DOHH2 (cell line): ENCODE measurements around the gene AAGAB.

Source experiments
- H3F3A ChIP-seq: fragments of 200-600 bp; sonication (generic), shearing (Covaris generic); 2 replicates; pipeline ENCODE4 v1.6.0; 2016; ENCODE audit warnings: antibody characterized with exemption, mild to moderate bottlenecking; ENCODE audit not compliant: control insufficient read depth, insufficient read depth
- H3K27ac ChIP-seq: fragments of 200-600 bp; sonication (generic); 2 replicates; pipeline ENCODE4 v1.5.1; 2014; ENCODE audit warnings: low read depth, mild to moderate bottlenecking, low read length, moderate library complexity
- H3K27me3 ChIP-seq: fragments of 200-600 bp; sonication (generic); 2 replicates; pipeline ENCODE4 v1.6.1; 2014; ENCODE audit warnings: mild to moderate bottlenecking, low read length, mixed read lengths; ENCODE audit not compliant: control insufficient read depth
- H3K36me3 ChIP-seq: fragments of 200-600 bp; sonication (generic); 2 replicates; pipeline ENCODE4 v1.6.1; 2014; ENCODE audit warnings: mild to moderate bottlenecking, low read length, moderate library complexity, mixed read lengths; ENCODE audit not compliant: control insufficient read depth
- H3K4me1 ChIP-seq: fragments of 200-600 bp; sonication (generic); 2 replicates; pipeline ENCODE4 v1.6.1; 2014; ENCODE audit warnings: mild to moderate bottlenecking, low read length, mixed read lengths; ENCODE audit not compliant: control insufficient read depth
- H3K4me2 ChIP-seq: fragments of 200-600 bp; sonication (generic); 2 replicates; pipeline ENCODE4 v1.6.0; 2014; ENCODE audit warnings: mild to moderate bottlenecking, low read length, moderate library complexity
- H3K4me3 ChIP-seq: fragments of 200-600 bp; sonication (generic); 2 replicates; pipeline ENCODE4 v1.5.1; 2014; ENCODE audit warnings: mild to moderate bottlenecking, low read length, mixed read lengths
- H3K79me2 ChIP-seq: fragments of 200-600 bp; sonication (generic); 2 replicates; pipeline ENCODE4 v1.6.1; 2014; ENCODE audit warnings: mild to moderate bottlenecking, low read length, mixed read lengths; ENCODE audit not compliant: control insufficient read depth
- H3K9me2 ChIP-seq: fragments of 200-600 bp; sonication (generic); replicated peaks from 2 replicates; pipeline ENCODE4 v1.6.1; 2014; ENCODE audit warnings: mild to moderate bottlenecking, low read length, mixed read lengths; ENCODE audit not compliant: control insufficient read depth
- H3K9me3 ChIP-seq: fragments of 200-600 bp; sonication (generic); 2 replicates; pipeline ENCODE4 v1.6.1; 2014; ENCODE audit warnings: antibody characterized with exemption, low read length, mixed read lengths; ENCODE audit not compliant: control insufficient read depth, insufficient read depth
- H4K20me1 ChIP-seq: fragments of 200-600 bp; sonication (generic); 2 replicates; pipeline ENCODE4 v1.6.0; 2014; ENCODE audit warnings: low read depth, mild to moderate bottlenecking, antibody characterized with exemption, low read length, moderate library complexity; ENCODE audit not compliant: control insufficient read depth, insufficient read depth
- CTCF ChIP-seq: fragments of 200-600 bp; sonication (generic); IDR thresholded peaks from one replicate; pipeline ENCODE4 v1.5.1; 2014; ENCODE audit warnings: antibody characterized with exemption, mild to moderate bottlenecking, low read depth, low read length; ENCODE audit not compliant: poor library complexity, severe bottlenecking
- EZH2phosphoT487 ChIP-seq: fragments of 200-600 bp; sonication (generic); IDR thresholded peaks from 2 replicates; pipeline ENCODE4 v1.6.1; 2017; ENCODE audit warnings: borderline replicate concordance, mild to moderate bottlenecking, antibody characterized with exemption, low read length, moderate library complexity, mixed read lengths

AAGAB gene

GRCh38 chr15:67166280-67167009 is 88.0 kb downstream of the AAGAB start:
- Histone ChIP-seq H3K4me3 (no peak overlapping the region), H3K9me3 (no peaks in the 10 kb centered on the region), H3K4me2 (no peak overlapping the region), H3K36me3 (peaks cover 2% of the 10 kb centered on the region; the same call in 1 of the 2 replicates), H3K27ac (no peak overlapping the region), H3K27me3 (no peaks in the 10 kb centered on the region), H4K20me1 (no peaks in the 10 kb centered on the region), H3K9me2 (no peaks in the 10 kb centered on the region), H3F3A (no peaks in the 10 kb centered on the region), H3K4me1 (no peaks in the 10 kb centered on the region), H3K79me2 (no peaks in the 10 kb centered on the region)
- no peak for TF ChIP-seq CTCF
- no peak for TF ChIP-seq EZH2phosphoT487

- no peak overlapping the region for H3K27ac ChIP-seq
Measured at GRCh38 chr15:67165254-67166253, 88.9 kb downstream of the AAGAB start.

GRCh38 chr15:67164811-67165253 is 89.6 kb downstream of the AAGAB start:
- TF ChIP-seq EZH2phosphoT487: no peak
- no peak for TF ChIP-seq CTCF

More at GRCh38 chr15:67165254-67166253, 88.9 kb downstream of the AAGAB start:
- Histone ChIP-seq H3K36me3 (peaks cover 2% of the 10 kb centered on the region; the same call in 1 of the 2 replicates), H3K9me2 (no peaks in the 10 kb centered on the region), H3K9me3 (no peaks in the 10 kb centered on the region), H3K79me2 (no peaks in the 10 kb centered on the region), H3K4me3 (no peak overlapping the region), H3K4me1 (no peaks in the 10 kb centered on the region), H3K27me3 (no peaks in the 10 kb centered on the region), H3F3A (no peaks in the 10 kb centered on the region), H4K20me1 (no peaks in the 10 kb centered on the region), H3K4me2 (no peak overlapping the region)
- TF ChIP-seq EZH2phosphoT487 (no peak), CTCF (no peak)

More at GRCh38 chr15:67164811-67165253, 89.6 kb downstream of the AAGAB start:
- Histone ChIP-seq H3F3A (no peaks in the 10 kb centered on the region), H3K4me3 (no peak overlapping the region), H3K9me2 (no peaks in the 10 kb centered on the region), H3K79me2 (no peaks in the 10 kb centered on the region), H3K4me1 (no peaks in the 10 kb centered on the region), H3K4me2 (no peak overlapping the region), H3K9me3 (no peaks in the 10 kb centered on the region), H4K20me1 (no peaks in the 10 kb centered on the region), H3K27me3 (no peaks in the 10 kb centered on the region), H3K36me3 (peaks cover 2% of the 10 kb centered on the region; the same call in 1 of the 2 replicates), H3K27ac (no peak overlapping the region)
